ENCODE data around the gene WIZ.

The WIZ gene

GRCh38 chr19:15374796-15375440, 74.8 kb downstream of the WIZ start:
- DNase-seq (ENCODE audit: low spot score): no peak

DNA sequence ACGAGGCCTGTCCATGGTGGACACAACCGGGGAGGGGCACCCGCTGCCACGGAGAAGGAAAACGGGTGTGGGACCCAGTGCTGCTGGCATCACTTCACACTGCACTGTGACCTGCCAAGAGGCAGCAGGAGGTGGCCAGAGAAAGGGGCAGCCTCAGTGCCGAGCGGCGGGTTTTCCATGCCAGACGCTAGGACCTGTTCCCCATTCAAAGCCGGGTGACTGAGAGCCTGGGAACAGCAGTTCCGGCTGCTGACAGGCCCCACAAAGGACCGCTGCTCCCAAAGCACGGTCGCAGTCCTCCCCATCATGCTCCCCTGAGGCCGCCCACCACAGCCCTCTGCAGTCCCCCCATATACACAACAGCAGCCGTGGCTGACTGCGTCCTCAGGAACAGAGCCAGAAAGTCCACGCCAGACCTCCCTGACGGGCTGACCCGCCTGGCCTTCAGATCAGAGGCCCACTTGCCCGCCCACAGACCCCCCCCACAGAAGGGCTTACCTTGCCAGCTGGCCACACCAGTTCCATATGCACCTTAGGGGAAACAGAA, 75.6 kb downstream of the WIZ start:
- no peak for DNase-seq (ENCODE audit: low spot score)

- DNase-seq (ENCODE audit: low spot score): no peak
Observed at GRCh38 chr19:15373644-15374043, 76.1 kb downstream of the WIZ start.

- DNase-seq (ENCODE audit: low spot score): no peak
Observed at GRCh38 chr19:15372891-15373301, 76.9 kb downstream of the WIZ start.

DNA sequence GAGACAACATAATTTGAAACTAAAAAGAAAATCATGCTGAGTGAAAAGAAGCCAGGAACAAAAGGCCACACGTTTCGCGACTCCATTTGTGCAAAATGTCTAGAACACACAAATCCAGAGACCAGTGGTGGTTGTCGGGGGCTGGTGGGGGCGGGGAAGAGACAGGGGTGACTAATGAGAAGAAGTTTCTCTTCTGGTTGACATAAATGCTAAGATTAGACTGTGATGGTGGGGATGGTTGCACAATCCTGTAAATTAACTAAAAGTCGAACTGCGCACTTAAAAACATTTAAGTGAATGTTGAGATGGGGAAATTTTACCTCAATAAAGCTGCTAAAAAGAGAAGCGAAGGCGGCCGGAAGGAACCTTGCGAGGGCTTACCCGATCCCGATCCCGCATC, 77.3 kb downstream of the WIZ start:
- DNase-seq (ENCODE audit: low spot score): no peak

GRCh38 chr19:15371786-15372380, 77.9 kb downstream of the WIZ start:
- DNase-seq (ENCODE audit: low spot score): no peak

- no peak for DNase-seq (ENCODE audit: low spot score)
Observed at GRCh38 chr19:15371119-15371518, 78.6 kb downstream of the WIZ start.
